Body of pancreas (tissue), 4 donors: ENCODE results near the gene KIAA1328.

ENCODE experiments used
- CTCF ChIP-seq, 7 experiments: fragments of 450-650 bp in 4 of 7; fragments of 200-600 bp in 3 of 7; sonication (generic) in 3 of 7; IDR thresholded peaks; one replicate each; pipeline ENCODE4 v1.5.1; 2016 to 2019; ENCODE audit warnings: antibody characterized with exemption in 7 of 7
- POLR2A ChIP-seq, 3 donors: fragments of 450-650 bp; IDR thresholded peaks; one replicate each; pipeline ENCODE4 v1.6.1; 2016; ENCODE audit warnings: antibody characterized with exemption in 3 of 3, mild to moderate bottlenecking in 2 of 3

- TF ChIP-seq POLR2A (IDR thresholded peaks at IDR 0.05), result no peak
- TF ChIP-seq CTCF (IDR thresholded peaks at IDR 0.05), result no peak
Observed at GRCh38 chr18:36903215-36903928, 74.4 kb downstream of the KIAA1328 start.
